ENCODE measurements around the gene HOXA11. TPM values are rescaled to one million over a fixed set of nuclear protein-coding genes. Genes with fewer than 3 reads are reported as not detected.

The HOXA11 gene
- total RNA-seq, 1 donor from 2014 or later: not detected

GRCh38 chr7:27174874-27175625, 10.0 kb downstream of the HOXA11 start:
- intact Hi-C loops (cut with micrococcal nuclease): no loop called here
- no peak for ATAC-seq
- DNase-seq: no peak

GRCh38 chr7:27173956-27174873, 10.8 kb downstream of the HOXA11 start, which contains the start of gene HOXA10:
TSS of gene HOXA10 (minus strand) at chr7:27174320. CDS start at chr7:27174306, 14 bp downstream.
- intact Hi-C loops (cut with micrococcal nuclease): no loop called here
- ATAC-seq (no peak), DNase-seq (no peak)

- intact Hi-C loops (cut with micrococcal nuclease): no loop called here
- ATAC-seq: peak; percentile 30
- no peak for DNase-seq
These were observed 11.5 kb downstream of the HOXA11 start for GRCh38 chr7:27173511-27173955.

GRCh38 chr7:27172823-27173510, 12.1 kb downstream of the HOXA11 start:
- ATAC-seq (peak; percentile 38), DNase-seq (no peak)
- intact Hi-C loops (cut with micrococcal nuclease): no loop called here

- intact Hi-C loops (cut with micrococcal nuclease): no loop called here
- ATAC-seq (no peak), DNase-seq (no peak)
These were observed 12.7 kb downstream of the HOXA11 start for GRCh38 chr7:27172315-27172774.

GRCh38 chr7:27171637-27172314, 13.3 kb downstream of the HOXA11 start:
- intact Hi-C loops (cut with micrococcal nuclease): no loop called here
- DNase-seq (no peak), ATAC-seq (no peak)

GRCh38 chr7:27171325-27171636, 13.8 kb downstream of the HOXA11 start:
- ATAC-seq (no peak), DNase-seq (no peak)
- intact Hi-C loops (cut with micrococcal nuclease): no loop called here

GRCh38 chr7:27170426-27171324, 14.4 kb downstream of the HOXA11 start:
- ATAC-seq (no peak), DNase-seq (no peak)

GRCh38 chr7:27169658-27170425, 15.2 kb downstream of the HOXA11 start:
- ATAC-seq (no peak), DNase-seq (peak; percentile 12)
- intact Hi-C loops (cut with micrococcal nuclease): loop anchor here (10.0 kb wide), 1 partner anchor 795 kb away; no protein-coding TSS in a partner anchor

More at GRCh38 chr7:27170426-27171324, 14.4 kb downstream of the HOXA11 start:
- intact Hi-C loops (cut with micrococcal nuclease): no loop called here

- no peak for ATAC-seq
- intact Hi-C loops (cut with micrococcal nuclease): loop anchor here (10.0 kb wide), 1 partner anchor 794 kb away; no protein-coding TSS in a partner anchor
- DNase-seq: peak; percentile 12
These were observed 16.6 kb downstream of the HOXA11 start for GRCh38 chr7:27168265-27168947.

GRCh38 chr7:27167916-27168264, 17.1 kb downstream of the HOXA11 start:
- ATAC-seq (no peak), DNase-seq (no peak)
- intact Hi-C loops (cut with micrococcal nuclease): loop anchor here (10.0 kb wide), 1 partner anchor 793 kb away; no protein-coding TSS in a partner anchor

GRCh38 chr7:27166531-27167505, 18.2 kb downstream of the HOXA11 start:
- intact Hi-C loops (cut with micrococcal nuclease): loop anchor here (10.0 kb wide), 1 partner anchor 792 kb away; no protein-coding TSS in a partner anchor
- DNase-seq (peak; percentile 25), ATAC-seq (no peak)

GRCh38 chr7:27165996-27166530, 19.0 kb downstream of the HOXA11 start:
- DNase-seq: peak; percentile 20
- intact Hi-C loops (cut with micrococcal nuclease): loop anchor here (10.0 kb wide), 1 partner anchor 791 kb away; no protein-coding TSS in a partner anchor
- no peak for ATAC-seq

- intact Hi-C loops (cut with micrococcal nuclease): loop anchor here (10.0 kb wide), 1 partner anchor 791 kb away; no protein-coding TSS in a partner anchor
- ATAC-seq (no peak), DNase-seq (peak; percentile 60)
These were observed 19.7 kb downstream of the HOXA11 start, which contains the start of gene HOXA9 for GRCh38 chr7:27165089-27165995. TSS of gene HOXA9 (minus strand) at chr7:27165537. CDS start at chr7:27165457, 80 bp downstream.

Measured in left ventricle myocardium superior (tissue), 1 donor.